Osteocyte (in vitro differentiated cells): ENCODE measurements around the gene TMUB1. TPM values are rescaled to one million over a fixed set of nuclear protein-coding genes. Genes with fewer than 3 reads are reported as not detected.

ENCODE experiments used
- DNase-seq: peaks from one replicate; pipeline ENCODE4 v3.0.0; 2021; ENCODE audit warnings: mixed read lengths; ENCODE audit not compliant: unreplicated experiment; ENCODE audit errors: extremely low spot score
- H3K27ac Mint-ChIP-seq: one replicate; pipeline ENCODE4 v1.8.0; 2021; ENCODE audit warnings: mild to moderate bottlenecking, mixed read lengths; ENCODE audit not compliant: unreplicated experiment
- H3K27me3 Mint-ChIP-seq: one replicate; pipeline ENCODE4 v1.8.0; 2021; ENCODE audit warnings: mixed read lengths; ENCODE audit not compliant: unreplicated experiment
- H3K36me3 Mint-ChIP-seq: one replicate; pipeline ENCODE4 v1.8.0; 2021; ENCODE audit warnings: mixed read lengths; ENCODE audit not compliant: unreplicated experiment
- H3K4me1 Mint-ChIP-seq: one replicate; pipeline ENCODE4 v1.8.0; 2021; ENCODE audit warnings: mixed read lengths; ENCODE audit not compliant: unreplicated experiment
- H3K4me3 Mint-ChIP-seq: one replicate; pipeline ENCODE4 v1.8.0; 2021; ENCODE audit warnings: mild to moderate bottlenecking, moderate library complexity, mixed read lengths; ENCODE audit not compliant: unreplicated experiment
- H3K9me3 Mint-ChIP-seq: one replicate; pipeline ENCODE4 v1.8.0; 2021; ENCODE audit warnings: mixed read lengths; ENCODE audit not compliant: unreplicated experiment
- total RNA-seq: library from RNA; stranded (reverse); gene quantifications from 2 replicates; pipeline ENCODE4 v1.2.1, GENCODE V29; 2021
- TF ChIP-seq, protein P1 (sequence below): fragments of 200-600 bp; sonication (generic); IDR thresholded peaks from 2 replicates; pipeline ENCODE4 v1.5.0; 2021; ENCODE audit warnings: antibody characterized with exemption, mild to moderate bottlenecking, moderate library complexity

Gene TMUB1
- total RNA-seq, 1 donor from 2014 or later = 26.1 TPM

GRCh38 chr7:151064454-151064853 is 18.8 kb downstream of the TMUB1 start:
- no peak overlapping the region for H3K4me3 Mint-ChIP-seq
- no peak for DNase-seq
- H3K4me1 Mint-ChIP-seq = peaks cover 34% of the 10 kb centered on the region
- H3K27ac Mint-ChIP-seq = no peak overlapping the region
- TF ChIP-seq, protein P1, sequence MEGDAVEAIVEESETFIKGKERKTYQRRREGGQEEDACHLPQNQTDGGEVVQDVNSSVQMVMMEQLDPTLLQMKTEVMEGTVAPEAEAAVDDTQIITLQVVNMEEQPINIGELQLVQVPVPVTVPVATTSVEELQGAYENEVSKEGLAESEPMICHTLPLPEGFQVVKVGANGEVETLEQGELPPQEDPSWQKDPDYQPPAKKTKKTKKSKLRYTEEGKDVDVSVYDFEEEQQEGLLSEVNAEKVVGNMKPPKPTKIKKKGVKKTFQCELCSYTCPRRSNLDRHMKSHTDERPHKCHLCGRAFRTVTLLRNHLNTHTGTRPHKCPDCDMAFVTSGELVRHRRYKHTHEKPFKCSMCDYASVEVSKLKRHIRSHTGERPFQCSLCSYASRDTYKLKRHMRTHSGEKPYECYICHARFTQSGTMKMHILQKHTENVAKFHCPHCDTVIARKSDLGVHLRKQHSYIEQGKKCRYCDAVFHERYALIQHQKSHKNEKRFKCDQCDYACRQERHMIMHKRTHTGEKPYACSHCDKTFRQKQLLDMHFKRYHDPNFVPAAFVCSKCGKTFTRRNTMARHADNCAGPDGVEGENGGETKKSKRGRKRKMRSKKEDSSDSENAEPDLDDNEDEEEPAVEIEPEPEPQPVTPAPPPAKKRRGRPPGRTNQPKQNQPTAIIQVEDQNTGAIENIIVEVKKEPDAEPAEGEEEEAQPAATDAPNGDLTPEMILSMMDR = no peak
- no peaks in the 10 kb centered on the region for H3K27me3 Mint-ChIP-seq
- no peaks in the 10 kb centered on the region for H3K9me3 Mint-ChIP-seq
- peaks cover 14% of the 10 kb centered on the region for H3K36me3 Mint-ChIP-seq

DNA sequence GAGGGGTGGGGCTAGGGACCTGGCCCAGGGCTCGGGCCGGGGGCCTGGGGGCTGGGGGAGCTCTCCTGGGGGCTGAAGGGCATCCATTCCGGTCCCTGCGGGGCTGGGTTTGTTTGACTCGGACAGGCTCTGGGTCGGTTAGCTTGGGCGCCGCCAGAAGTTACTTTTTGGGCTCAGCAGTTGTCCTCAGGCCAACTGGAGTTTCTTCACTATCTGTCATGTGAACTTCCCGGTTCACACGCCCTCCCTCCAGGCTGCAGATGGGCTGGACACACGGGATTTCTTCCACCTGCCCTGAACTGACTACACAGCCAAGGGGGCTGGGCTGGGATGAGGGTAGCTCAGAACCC is 20.1 kb downstream of the TMUB1 start:
- peaks cover 45% of the 10 kb centered on the region for H3K4me1 Mint-ChIP-seq
- no peaks in the 10 kb centered on the region for H3K27me3 Mint-ChIP-seq
- peak overlapping the region; percentile 62 for H3K27ac Mint-ChIP-seq
- TF ChIP-seq, protein P1 = no peak
- no peaks in the 10 kb centered on the region for H3K9me3 Mint-ChIP-seq
- no peak for DNase-seq
- peak overlapping the region; percentile 40 for H3K4me3 Mint-ChIP-seq
- peaks cover 11% of the 10 kb centered on the region for H3K36me3 Mint-ChIP-seq

DNA sequence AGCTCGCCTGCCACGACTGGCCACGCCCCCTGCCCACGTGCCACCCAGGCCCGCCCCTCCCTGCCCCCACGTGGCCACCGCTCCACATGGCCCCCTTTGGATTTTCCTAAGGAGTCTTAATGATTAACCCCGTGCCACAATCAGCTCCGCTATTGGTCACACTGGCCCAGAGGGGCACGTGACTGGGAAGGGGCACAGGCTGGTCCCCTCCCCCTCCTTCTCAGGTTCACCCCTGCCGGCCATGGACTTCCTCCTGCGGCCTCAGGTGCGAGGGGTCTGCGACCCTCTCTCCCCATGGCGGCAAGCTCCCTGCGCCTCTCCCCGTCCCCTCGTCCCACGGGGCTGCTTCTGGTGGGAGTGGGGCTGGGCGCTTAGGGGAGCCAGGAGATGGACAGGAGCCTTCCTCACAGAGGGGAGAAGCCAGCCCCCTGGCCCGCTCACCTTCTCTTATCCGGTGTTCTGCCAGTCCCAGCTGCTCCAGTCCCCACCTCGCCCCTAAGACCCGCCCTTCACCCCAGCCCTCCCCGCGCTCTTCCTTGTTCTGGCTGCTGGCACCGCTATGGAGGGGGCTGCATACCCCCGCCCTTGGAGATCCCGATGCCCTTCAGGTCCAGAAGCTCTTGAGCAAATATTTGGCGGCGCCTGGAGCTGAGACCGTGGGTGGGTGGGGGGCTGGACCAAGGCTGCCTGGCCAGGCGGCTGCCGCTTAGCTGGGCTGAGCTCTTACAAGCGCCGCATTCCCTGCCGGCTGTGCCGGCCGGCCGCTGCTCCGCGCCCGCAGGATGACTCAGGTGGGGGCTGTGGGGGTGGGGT is 20.7 kb downstream of the TMUB1 start:
- H3K9me3 Mint-ChIP-seq = no peaks in the 10 kb centered on the region
- TF ChIP-seq, protein P1 = no peak
- DNase-seq = no peak
- H3K27me3 Mint-ChIP-seq = no peaks in the 10 kb centered on the region
- H3K36me3 Mint-ChIP-seq = peaks cover 6% of the 10 kb centered on the region
- peaks cover 42% of the 10 kb centered on the region for H3K4me1 Mint-ChIP-seq
- H3K4me3 Mint-ChIP-seq = peak overlapping the region; percentile 89
- no peak overlapping the region for H3K27ac Mint-ChIP-seq

GRCh38 chr7:151062111-151062398 is 21.2 kb downstream of the TMUB1 start:
- H3K36me3 Mint-ChIP-seq = peaks cover 5% of the 10 kb centered on the region
- no peak for DNase-seq
- peak overlapping the region; percentile 89 for H3K4me3 Mint-ChIP-seq
- peak overlapping the region; percentile 92 for H3K27ac Mint-ChIP-seq
- no peaks in the 10 kb centered on the region for H3K9me3 Mint-ChIP-seq
- H3K4me1 Mint-ChIP-seq = peaks cover 43% of the 10 kb centered on the region
- H3K27me3 Mint-ChIP-seq = no peaks in the 10 kb centered on the region
- TF ChIP-seq, protein P1 = no peak

DNA sequence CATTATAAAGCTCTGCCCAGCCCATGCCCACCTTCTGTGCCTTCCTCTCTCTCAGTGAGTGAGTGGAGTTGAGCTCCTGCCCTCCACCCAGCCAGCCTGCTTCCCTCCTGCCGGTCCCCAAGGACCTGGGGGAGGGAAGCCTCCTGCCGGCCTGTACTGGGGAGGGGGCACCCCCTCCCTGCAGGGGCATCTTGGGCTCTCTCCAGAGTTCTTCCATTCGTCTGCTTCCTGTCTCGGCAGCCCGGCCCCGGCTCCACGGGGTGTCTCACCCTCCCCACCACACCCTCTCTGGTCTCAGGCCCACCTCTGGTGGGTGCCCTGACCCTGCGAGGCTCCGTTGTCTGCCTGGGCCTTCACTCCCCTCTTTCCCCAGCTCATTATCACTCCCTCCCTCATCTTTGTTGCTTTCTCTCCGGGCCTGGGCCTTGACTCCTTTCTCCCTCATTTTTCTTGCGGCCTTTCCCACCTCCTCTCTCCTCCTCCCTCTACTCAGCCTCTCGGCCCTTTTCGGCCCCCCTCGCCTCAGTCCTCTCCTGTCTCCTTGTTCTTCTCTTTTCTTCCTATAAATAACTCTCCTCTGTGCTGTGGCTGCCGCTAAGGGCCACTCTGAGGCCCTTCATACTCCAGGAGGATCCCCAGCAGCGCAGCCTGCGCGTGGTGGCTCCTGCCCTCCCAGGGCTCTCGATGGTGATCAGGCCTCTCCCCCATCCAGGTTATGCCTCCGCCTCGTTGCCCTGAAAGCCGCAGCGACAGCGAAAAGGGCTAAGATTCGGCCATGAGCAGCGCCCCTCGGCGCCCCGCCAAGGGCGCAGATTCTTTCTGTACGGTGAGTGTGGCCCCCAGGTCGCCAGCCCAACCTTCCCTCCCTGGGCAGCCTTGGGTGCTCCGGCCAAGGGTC is 21.8 kb downstream of the TMUB1 start:
- Mint-ChIP-seq H3K36me3 (peaks cover 5% of the 10 kb centered on the region), H3K4me3 (peak overlapping the region; percentile 89), H3K9me3 (no peaks in the 10 kb centered on the region), H3K27me3 (no peaks in the 10 kb centered on the region), H3K4me1 (peaks cover 49% of the 10 kb centered on the region), H3K27ac (peak overlapping the region; percentile 92)
- no peak for DNase-seq
- TF ChIP-seq, protein P1 = no peak
